Measurements from ENCODE around the gene CC2D2A.

DNA sequence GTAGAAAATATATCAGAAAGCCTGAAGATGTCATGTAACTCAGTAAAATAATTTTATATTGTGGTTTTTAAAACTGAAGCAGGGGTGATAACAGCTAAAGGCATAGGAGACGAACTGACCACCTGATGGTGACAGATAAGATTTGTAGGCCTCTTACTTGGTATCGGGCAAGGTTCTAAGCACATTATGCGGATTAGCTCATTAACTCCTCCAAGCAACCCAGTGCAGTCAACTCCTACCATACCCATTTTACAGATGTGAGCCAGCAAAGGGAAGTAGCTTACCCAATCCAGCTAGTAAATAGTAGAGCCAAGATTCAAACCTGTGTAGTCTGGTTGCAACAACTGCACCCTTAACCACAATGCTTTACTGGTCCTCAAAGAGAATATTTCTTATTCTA lies 62.1 kb downstream of the CC2D2A start:
- TF ChIP-seq TFAM (CRISPR knock-in tag; conservative IDR thresholded peaks at IDR 0.05): no peak
- TF ChIP-seq RAD21 (CRISPR knock-in tag; conservative IDR thresholded peaks at IDR 0.05 in 1 of 2, IDR thresholded peaks at IDR 0.05 in 1 of 2): no peak
- no peak for TF ChIP-seq BRD4 (IDR thresholded peaks at IDR 0.05)
- no peak for TF ChIP-seq ZNF76 (CRISPR knock-in tag; IDR thresholded peaks at IDR 0.05; ENCODE audit: borderline replicate concordance)

Data from K562 (cell line).